Measurements from ENCODE around the gene UBTD1. TPM values are rescaled to one million over a fixed set of nuclear protein-coding genes. Genes with fewer than 3 reads are reported as not detected.

Gene UBTD1
- total RNA-seq, 6 experiments from 2014 or later: 5.4 to 8.8 (median 7.0) TPM

DNA sequence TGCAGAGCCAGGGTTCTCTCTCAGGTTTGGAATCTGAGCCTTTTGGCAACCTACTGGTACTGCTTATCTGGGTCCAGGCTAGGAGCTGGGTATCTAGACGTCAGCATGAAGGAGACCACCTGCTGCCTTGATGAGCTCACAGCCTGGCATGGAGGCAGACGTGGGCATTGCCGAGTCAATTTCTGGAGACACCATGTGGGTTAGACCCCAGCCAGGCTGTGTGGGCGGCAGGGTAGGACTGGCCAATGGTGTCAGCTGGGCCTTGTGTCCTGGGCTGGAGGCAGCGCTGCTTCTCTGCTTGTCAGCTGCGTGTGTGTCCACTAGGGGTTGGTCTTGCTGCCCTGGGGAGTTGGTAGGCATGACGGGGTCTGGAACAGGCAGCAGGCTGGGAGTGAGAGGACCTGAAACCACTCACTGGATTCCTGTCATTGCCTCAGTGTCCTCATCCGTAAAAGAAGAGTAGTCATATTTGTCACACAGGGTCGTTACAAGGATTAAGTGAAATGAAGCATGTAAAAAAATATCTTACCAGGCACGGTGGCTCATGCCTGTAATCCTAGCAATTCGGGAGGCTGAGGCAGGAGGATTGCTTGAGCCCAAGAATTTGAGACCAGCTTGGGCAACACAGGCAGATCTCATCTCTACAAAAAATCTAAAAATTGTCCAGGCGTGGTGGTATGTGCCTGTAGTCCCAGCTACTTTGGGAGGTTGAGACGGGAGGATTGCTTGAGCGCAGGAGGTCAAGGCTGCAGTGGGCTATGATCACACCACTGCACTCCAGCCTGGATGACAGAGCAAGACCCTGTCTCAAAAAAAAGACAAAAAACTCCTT lies 42.2 kb downstream of the UBTD1 start:
- no peaks in the 10 kb centered on the region for H3K27me3 ChIP-seq
- intact Hi-C loops (cut with DNase I): loop anchor here in 1 of 2 donors (10.0 kb wide), 1 partner anchor 76 kb away; no protein-coding TSS in a partner anchor
- H3K4me1 ChIP-seq: no peaks in the 10 kb centered on the region
- H3K4me3 ChIP-seq: no peak overlapping the region
- DNase-seq: no peak
- no peak for TF ChIP-seq CTCF (IDR thresholded peaks at IDR 0.05)
- TF ChIP-seq POLR2A (IDR thresholded peaks at IDR 0.05): no peak
- H3K36me3 ChIP-seq: no peaks in the 10 kb centered on the region
- ATAC-seq: no peak
- 85% methylated on average over 6 of the region's 14 CpGs for WGBS (ENCODE audit: insufficient coverage, low coverage, low lambda C conversion rate, missing lambda C conversion rate)
- H3K9me3 ChIP-seq: no peaks in the 10 kb centered on the region
- H3K27ac ChIP-seq: no peak overlapping the region

- intact Hi-C loops (cut with DNase I): loop anchor here in 1 of 2 donors (10.0 kb wide), 1 partner anchor 78 kb away; no protein-coding TSS in a partner anchor
- Histone ChIP-seq H3K4me1 (no peaks in the 10 kb centered on the region), H3K27ac (peak overlapping the region in 2 of 3 donors; percentile 40 to 69), H3K36me3 (no peaks in the 10 kb centered on the region), H3K27me3 (no peaks in the 10 kb centered on the region), H3K4me3 (no peak overlapping the region), H3K9me3 (no peaks in the 10 kb centered on the region)
- DNase-seq (peak in 1 of 3 donors; percentile 42), ATAC-seq (peak in 3 of 4 donors; percentile 24 to 76 (median 42))
- TF ChIP-seq POLR2A (IDR thresholded peaks at IDR 0.05) (no peak), CTCF (IDR thresholded peaks at IDR 0.05) (no peak)
- 100% methylated on average over 4 of the region's 9 CpGs for WGBS (ENCODE audit: insufficient coverage, low coverage, low lambda C conversion rate, missing lambda C conversion rate)
These were observed 43.7 kb downstream of the UBTD1 start for GRCh38 chr10:97542169-97543024.

GRCh38 chr10:97543025-97543546 lies 44.4 kb downstream of the UBTD1 start:
- DNase-seq (peak in 2 of 3 donors; percentile 71 to 78), ATAC-seq (peak; percentile 80 to 93 (median 90))
- no peak overlapping the region for H3K4me3 ChIP-seq
- no peaks in the 10 kb centered on the region for H3K4me1 ChIP-seq
- no peaks in the 10 kb centered on the region for H3K27me3 ChIP-seq
- WGBS (ENCODE audit: insufficient coverage, low coverage, low lambda C conversion rate, missing lambda C conversion rate): 57% methylated on average over 8 of the region's 10 CpGs
- peak overlapping the region; percentile 13 to 69 (median 40) for H3K27ac ChIP-seq
- no peaks in the 10 kb centered on the region for H3K36me3 ChIP-seq
- TF ChIP-seq CTCF (IDR thresholded peaks at IDR 0.05) (no peak), POLR2A (IDR thresholded peaks at IDR 0.05) (no peak)
- intact Hi-C loops (cut with DNase I): loop anchor here in 1 of 2 donors (10.0 kb wide), 1 partner anchor 78 kb away; no protein-coding TSS in a partner anchor
- H3K9me3 ChIP-seq: no peaks in the 10 kb centered on the region

GRCh38 chr10:97546456-97547270 lies 47.9 kb downstream of the UBTD1 start:
- Histone ChIP-seq H3K36me3 (no peaks in the 10 kb centered on the region), H3K4me3 (no peak overlapping the region), H3K27ac (no peak overlapping the region), H3K27me3 (no peaks in the 10 kb centered on the region), H3K4me1 (no peaks in the 10 kb centered on the region), H3K9me3 (no peaks in the 10 kb centered on the region)
- intact Hi-C loops (cut with DNase I): loop anchor here in 1 of 2 donors (10.0 kb wide), 1 partner anchor 82 kb away; no protein-coding TSS in a partner anchor
- DNase-seq: peak in 1 of 3 donors; percentile 37
- ATAC-seq: no peak
- TF ChIP-seq CTCF (IDR thresholded peaks at IDR 0.05) (no peak), POLR2A (IDR thresholded peaks at IDR 0.05) (no peak)
- 78% methylated on average over 12 of the region's 18 CpGs for WGBS (ENCODE audit: insufficient coverage, low coverage, low lambda C conversion rate, missing lambda C conversion rate)
